OCI-M2 (cell line): ENCODE results near the gene ZNRF1.
"Not testable (repeated sequence)": the region's sequence is repeated elsewhere in the genome, so short reads cannot be mapped to it uniquely, and the experiment has no call there.

Experiments used
- DNase-seq: peaks from one replicate; lab custom pipeline; 2025; ENCODE audit not compliant: unreplicated experiment; lab: John Stamatoyannopoulos, UW

ZNRF1 gene

DNA sequence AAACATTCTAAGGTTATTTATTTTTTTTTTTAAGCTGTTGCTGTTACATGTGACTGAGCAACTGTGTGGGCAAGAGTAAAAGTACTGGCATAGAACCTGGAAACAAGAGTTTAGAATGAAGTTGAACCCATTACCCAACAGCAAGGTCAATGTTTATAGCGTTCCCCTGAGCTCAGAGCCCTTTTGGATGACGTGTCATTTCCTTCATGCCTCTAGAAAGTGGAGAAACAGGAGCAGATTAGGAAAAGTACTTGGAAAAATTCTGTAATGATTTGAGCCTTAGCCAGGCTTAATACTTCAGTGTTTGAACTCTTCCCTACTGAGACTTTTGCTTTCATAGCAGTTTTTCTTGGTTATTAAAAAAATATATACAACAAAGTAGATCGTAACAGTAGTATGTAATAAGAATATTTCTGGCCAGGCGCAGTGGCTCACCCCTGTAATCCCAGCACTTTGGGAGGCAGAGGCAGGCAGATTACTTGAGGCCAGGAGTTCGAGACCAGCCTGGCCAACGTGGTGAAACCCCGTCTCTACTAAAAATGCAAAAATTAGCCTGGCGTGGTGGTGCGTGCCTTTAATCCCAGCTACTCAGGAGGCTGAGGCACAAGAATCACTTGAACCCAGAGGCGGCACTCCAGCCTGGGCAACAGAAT, 27.5 kb downstream of the ZNRF1 start:
- DNase-seq, result not testable (repeated sequence)

DNA sequence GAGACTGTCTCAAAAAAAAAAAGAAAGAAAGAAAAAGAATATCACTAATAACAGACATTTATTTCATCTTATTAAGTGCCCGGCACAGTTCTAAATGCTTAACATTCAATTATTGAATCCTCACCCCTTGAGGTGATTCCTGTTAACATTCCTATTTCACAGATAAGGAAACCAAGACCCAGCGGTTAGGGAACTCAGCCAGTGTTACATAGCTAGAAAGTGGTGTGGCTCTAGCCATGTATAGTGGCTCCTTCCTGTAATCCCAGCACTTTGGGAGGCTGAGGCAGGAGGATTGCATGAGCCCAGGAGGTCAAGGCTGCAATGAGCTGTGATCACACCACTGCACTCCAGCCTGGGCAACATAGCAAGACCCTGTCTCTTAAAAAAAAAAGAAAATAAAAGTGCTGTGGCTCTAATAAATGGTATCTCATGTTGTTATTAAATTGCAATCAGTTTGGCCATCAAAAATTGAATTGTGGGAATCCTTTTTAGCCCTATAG, 28.1 kb downstream of the ZNRF1 start:
- no peak for DNase-seq

DNA sequence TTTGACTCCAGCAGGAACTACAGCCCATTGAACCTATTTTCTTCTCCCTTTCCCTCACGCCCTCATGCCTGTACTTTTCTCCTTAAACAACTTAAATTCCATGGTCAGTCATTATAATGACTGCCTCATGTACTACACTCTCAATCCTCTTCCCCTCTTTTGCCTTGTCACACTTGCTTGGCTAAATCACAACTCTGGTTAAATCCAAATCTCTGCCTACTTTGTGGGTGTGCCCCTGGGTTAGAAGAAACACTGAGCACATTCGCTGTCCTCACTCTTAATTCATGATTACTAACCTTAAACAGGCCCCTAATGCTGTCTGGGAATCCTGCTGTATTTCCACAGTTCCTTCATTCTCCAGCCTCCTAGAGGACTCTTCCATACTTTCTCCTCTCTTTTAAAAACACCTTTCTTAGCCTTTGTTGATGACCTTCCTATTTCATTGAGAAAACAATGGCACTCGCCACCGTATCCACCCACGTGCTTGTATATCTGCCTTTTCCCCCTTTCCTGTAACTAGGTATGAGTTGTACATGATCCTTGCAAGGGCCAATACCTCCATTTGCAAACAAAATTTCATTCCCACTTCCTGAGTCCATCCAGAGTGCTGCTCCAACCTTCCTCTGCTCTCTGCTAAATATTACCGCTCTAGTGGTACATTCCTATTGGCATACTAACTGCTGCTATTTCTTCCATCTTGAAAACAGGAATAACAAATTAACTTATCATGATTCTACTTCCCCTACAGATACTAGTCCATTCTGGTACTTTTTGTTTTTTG, 28.9 kb downstream of the ZNRF1 start:
- DNase-seq, result no peak

DNA sequence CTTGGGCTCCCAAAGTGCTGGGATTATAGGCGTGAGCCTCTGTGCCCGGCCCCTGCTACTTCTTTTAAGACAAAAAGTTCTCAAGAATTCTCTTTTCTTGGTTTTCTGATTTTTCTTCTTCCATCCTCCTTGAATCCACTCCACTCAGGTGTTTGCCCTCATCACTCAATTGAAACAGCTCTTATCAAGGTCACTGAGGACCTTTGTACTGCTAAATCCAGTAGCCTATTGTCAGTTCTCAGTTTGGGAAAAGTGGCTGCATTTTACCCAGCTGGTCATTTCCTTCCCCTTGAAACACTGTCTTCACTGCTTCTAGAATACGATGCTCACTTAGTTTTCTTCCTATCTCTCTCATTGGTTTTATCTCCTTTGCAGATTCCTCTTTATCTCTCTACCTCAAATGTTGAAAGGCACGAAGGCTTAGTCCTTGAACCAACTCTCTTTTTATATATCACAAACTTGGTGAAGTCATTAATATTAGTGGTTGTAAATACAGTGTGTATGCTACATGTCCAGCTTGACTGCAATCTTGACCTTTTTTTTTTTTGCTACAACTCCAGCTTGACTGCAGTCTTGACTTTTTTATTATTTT, 29.8 kb downstream of the ZNRF1 start:
- no peak for DNase-seq

DNA sequence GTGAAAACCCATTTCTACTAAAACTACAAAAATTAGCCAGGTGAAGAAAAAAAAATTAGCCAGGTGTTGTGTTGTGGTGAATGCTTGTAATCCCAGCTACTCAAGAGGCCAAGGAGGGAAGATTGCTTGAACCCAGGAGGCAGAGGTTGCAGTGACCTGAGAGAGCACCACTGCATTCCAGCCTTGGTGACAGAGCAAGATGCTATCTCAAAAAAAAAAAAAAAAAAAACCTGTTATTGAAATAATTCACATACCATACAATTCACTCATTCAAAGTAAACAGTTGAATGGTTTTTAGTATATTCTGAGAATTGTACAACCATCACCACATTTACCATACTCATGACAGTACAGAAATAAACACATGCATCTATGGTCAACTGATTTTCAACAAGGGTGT, 31.0 kb downstream of the ZNRF1 start:
- DNase-seq, result no peak

DNA sequence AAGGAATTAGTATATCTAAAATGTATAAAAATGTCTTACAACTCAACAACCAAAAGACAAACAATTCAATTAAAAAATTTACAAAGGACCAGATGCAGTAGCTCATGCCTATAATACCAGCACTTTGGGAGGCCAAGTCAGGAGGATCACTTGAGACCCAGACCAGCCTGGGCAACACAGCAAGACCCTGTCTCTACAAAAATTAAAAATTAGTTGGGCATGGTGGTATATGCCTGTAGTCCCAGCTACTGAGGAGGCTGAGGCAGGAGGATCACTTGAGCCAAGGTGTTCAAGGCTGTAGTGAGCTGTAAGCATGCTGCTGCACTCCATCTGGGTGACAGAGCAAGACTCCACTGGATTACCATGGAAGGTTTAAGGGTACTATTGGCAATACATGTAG, 33.8 kb downstream of the ZNRF1 start:
- no peak for DNase-seq

DNA sequence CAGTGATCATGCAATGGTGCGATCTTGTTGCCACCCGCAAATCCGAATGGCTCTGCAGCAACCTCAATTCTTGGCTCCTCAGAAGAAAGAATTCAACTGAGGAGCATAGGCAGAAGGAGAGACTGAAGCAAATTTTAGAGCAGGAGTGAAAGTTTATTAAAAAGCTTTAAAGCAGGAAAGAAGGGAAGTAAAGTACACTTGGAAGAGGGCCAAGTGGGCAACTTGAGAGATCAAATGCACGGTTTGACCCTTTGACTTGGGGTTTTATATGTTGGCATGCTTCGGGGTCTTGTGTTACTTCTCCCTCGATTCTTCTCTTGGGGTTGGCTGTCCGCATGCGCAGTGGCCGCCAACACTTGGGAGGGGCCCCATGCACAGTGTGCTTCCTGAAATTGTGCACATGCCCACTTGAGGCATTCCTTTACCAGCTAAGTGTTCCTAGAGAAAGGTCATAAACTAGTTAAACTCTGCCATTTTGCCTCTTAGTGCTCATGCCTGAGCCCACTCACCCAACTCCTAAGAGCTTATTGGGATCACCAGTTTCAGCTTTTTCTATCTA, 36.7 kb downstream of the ZNRF1 start:
- no peak for DNase-seq

DNA sequence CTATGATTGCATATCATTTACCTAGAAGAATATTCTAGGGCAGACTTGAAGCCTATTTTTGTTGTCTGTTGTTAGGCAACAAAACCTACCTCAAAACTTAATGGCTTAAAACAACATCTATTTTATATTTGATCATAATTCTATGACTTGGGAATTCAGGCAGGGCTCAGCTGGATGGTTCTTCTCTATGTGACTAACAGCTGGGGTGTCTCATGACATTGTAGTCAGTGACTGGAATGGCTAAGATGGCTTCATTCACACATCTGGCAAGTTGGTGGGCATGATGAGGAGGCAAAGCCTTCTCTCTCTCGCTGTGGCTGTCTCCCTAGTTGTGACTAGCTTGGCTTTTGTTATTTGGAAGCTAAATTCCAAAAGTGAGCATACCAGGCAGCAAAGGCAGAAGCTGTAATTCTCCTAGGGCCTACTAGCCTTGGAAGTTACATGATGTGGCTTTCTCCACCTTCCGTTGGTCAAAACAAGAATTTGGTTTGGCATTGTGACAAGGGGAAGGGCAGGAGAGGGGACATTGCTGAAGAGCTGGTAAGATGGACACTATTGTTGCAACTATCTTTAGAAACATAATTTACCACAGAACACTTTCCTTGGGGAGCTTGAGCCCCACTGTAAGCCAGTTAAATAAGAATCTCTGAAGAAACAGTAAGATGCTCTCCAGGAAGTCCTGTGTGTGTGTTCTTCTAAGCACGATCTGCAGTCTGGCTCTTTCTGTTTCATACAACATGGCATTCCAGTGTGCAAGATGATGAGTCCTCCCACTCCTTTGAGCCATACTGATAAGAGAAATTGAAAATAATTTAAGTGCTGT, 39.4 kb downstream of the ZNRF1 start:
- DNase-seq, result no peak

DNA sequence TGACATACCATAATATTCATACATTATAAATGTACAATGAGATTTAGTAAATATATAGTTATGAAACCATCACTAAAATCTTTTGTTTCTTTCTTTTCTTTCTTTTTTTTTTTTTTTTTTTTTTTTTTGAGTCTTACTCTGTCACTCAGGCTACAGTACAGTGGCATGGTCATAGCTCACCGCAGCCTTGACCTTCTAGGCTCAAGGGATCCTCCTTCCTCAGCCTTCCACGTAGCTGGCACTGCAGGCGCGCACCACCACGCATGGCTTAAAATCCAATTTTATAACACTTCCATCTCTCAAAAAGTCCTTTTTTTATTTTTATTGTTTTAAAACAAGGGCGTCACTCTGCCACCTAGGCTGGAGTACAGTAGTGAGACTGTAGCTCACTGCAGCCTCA, 41.1 kb downstream of the ZNRF1 start:
- DNase-seq, result no peak

DNA sequence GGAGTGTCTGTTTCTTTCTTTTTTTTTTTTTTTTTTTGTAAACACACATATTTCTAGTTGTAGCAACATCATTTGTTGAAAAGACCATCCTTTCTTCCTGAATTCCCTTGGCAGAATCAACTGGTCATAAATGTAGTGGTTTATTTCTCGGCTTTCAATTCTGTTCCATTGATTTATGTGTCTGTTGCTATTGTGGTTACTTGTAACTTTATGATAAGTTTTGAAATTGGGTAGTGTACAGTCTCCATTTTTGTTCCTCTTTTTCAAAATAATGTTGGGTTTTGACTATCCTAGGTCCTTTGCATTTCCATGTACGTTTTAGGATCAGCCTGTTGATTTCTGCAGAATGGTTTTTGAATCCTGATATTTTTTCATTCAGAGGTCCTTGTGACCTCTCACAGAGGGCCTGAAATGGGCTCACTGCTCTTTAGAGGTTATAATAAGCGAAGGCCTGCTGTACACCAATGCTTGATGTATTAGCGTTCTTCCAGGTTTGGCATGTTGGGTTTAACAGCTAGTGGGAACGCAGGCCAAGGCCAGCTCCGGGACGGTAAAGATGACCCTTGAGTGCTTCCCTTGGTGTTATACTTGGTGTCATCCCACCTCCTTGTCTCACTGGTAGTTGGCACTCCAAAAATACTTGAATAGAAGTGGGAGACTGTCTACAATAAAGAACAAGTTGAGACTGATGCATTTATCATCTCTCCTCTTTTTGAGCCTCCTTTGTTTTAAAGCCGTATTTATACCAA, 43.8 kb downstream of the ZNRF1 start:
- no peak for DNase-seq

DNA sequence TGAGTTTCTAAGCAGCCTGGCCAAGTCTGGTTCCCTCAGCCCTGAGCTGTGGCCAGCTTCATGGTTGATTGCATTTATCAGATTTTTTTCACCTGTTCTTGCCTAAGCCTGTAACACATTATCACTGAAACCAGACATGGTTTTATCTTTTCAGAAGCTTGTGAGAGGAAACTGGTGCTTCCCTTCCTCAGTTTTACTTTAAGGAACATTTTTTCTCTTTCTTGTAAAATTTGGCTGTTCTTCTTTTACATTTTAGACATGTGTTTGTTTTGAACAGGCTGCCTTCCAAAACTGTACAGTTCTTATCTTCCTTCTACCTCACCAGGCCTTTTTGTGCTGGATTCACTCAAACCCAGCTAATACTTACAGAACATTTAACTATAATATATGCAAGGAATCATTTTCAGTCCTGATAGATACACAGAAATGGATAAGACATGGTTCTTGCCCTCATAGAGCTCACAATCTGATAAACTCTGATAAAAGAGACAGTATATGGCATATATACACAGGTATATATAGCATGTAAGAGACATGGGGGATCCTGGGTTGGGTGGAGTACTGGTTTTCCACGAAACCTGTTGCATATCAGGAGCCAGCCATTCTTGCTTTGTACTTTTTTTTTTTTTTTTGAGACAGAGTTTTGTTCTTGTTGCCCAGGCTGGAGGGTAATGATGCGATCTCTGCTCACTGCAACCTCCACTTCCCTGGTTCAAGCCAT, 44.5 kb downstream of the ZNRF1 start:
- peak; percentile 70 for DNase-seq

DNA sequence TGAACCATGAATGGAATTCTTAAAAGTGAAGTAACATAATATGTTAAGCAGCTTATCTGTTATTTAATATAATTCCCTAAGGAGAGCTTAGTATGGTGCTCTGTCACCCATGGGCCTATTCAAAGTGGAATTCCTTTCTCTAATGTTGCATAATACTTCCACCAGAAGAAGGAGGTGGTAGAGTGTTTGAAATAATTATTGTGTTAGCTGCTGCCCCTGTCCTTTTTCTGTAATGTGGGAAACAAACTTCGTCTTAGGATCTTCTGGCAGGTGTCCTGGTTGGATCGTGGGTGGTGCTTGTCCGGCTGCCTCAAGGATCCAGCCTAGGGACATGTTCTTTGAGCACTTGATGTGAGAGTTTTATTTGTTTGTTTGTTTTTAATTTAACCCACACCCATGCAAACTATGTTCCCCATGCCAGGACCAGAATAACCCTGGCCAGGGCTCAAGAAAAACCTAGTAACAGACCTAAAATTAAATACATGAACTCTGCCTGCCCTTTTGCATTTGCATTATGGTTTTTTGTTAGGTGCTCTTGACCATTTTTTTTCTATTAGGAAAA, 46.1 kb downstream of the ZNRF1 start:
- DNase-seq, result no peak

DNA sequence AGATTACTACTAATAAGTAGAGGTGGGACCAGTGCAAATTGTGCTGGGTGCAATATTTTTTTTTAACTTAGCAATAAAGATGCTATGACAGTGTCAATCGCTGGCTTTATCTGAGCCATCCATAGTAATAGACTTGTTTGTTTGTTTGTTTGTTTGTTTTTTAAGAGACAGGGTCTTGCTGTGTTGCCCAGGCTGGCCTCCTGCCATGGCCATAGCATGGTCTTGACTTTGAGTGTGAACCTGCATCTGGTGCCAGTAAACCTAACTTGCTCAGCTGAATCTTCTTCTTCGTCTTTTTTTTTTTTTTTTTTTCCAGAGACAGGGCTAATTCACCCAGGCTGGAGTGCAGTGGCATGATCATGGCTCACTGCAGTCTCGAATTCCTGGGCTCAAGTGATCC, 46.6 kb downstream of the ZNRF1 start:
- DNase-seq, result no peak

DNA sequence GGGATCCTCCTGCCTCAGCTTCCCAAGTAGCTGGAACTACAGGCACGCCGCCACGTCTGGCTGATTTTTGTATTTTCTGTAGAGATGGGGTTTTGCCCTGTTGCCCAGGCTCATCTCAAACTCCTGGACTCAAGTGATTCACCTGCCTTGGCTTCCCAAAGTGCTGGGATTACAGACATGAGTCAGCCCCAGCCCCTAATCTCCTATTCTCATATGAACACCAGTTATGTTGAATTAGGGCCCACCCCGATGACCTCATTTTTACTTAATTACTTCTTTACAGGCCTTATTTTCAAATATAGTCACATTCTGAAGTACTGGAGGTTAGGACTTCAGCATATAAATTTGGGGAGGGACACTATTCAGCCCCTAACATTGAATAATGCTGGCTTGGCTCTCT, 49.2 kb downstream of the ZNRF1 start:
- no peak for DNase-seq

DNA sequence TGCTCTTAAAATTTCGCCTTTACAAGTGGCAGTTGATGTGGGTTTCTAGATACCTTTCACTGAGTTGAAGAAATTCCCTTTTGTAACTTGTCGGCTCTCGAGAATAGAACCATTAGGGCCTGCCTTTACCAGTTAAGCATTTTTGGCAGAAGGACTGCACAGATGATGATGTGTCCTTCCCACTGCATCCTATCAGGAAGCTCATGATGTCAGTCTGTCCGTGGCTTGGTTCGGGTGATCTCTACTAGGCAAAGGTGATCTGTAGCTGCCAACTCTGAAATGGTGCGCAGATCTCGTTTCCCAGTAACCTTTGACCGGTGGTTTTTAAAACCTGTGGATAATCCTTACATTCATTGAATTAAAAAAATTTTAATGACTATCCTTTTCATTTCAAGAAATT, 49.7 kb downstream of the ZNRF1 start:
- no peak for DNase-seq

DNA sequence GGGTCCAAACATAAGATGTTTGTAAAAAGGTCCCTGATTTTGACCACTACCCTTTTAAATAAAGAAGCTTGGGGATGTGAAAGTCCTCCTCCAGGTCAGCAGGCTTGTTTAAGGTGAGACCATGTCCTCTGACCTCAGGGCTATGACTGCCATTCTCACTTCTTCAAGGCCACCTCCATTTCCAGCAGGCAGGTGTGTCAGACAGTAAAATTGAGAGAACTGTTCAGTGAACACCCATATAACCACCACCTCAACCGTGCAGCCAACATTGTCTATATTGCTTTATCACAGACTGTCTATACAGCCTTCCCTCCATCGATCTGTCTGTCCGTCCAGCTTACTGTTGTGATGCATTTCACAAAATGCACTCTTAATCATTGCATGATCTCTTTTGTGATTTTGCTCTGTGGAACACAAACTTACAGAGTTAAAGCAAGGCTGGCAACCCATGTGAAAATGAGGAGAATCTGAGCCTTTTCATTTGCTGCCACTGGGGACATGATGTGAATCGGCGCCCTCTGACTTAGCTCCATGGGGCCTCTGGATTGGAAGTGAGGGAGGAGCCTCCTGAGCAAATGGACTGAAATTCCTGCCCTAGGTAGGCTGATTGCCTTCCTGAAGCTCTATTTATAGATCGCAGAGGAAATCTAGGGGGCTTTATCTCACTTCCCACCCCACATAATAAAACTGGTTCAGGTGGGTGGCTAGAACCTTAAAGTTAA, 53.8 kb downstream of the ZNRF1 start:
- DNase-seq, result no peak

DNA sequence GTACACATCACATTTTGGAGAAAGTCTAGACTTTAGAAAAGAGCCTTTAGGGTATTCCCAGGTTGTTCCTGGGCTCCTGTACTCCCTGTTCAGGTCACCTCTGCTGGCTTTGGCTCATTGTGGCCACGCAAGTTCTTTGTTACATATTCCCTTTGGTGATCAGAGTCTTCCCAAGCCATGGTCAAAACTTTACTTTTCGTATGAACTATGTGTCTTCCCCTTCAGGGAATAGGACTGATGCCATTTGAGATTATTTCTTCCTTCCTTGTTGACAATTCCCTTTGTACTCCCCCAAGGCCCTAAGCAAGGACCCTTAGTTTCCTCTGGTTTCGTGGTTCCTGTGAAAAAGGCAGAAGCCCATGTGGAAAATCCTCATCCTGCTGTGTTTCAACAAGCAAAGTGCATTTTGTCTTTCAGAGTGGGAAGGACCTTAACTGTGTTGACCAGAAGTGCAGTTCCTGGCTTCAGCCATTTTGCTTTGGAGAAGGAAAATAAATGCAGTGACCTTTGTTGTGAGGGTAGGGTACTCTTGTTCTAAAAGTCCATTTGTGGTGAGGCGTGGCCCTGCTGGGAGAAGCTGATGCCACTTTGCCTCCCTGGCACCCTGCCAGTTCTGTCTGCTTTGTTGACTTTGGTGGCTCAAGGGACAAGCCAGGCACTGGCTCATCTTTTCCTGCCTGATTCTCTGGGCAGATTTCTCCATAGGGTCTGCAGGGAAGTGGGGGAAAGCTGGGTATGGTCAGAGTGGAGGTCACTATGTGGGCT, 55.1 kb downstream of the ZNRF1 start:
- DNase-seq, result no peak

DNA sequence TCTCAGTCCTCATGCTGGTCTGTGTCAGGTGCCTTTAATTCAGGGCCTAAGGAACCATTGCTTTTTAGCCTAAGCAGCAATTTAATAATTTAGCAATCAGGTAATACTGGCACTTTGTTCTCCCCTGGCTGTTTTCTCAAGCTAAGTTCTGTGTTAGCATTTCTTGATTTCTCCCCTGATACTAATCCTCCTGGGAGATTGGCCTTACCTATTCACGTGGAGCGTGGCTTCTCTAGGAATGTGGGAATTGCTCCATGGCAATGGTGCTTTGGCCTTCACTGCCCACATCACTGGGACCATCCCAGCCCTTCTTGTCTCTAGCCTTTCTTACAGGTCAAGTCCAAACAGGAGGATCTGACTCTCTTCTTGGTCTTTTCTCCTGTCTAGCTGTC, 55.7 kb downstream of the ZNRF1 start:
- DNase-seq, result no peak
